B cell (primary cell): ENCODE data around the gene ZNF608. TPM values are rescaled to one million over a fixed set of nuclear protein-coding genes. Genes with fewer than 3 reads are reported as not detected.

ENCODE experiments used
- ATAC-seq: fragments of 200-7000 bp; cut with Tn5 transposase; one replicate; pipeline ENCODE4 v1.10.0; 2021; ENCODE audit warnings: low read depth, mild to moderate bottlenecking, moderate number of reproducible peaks, moderate library complexity
- CTCF ChIA-PET: fragments of 350-600 bp; sonication (Branson Sonifier 250); formaldehyde crosslinking; loops from one replicate; lab custom pipeline; 2021; ENCODE audit warnings: antibody characterized with exemption, inconsistent platforms; lab: Charles Lee
- POLR2A ChIA-PET: fragments of 350-600 bp; sonication (Branson Sonifier 250); formaldehyde crosslinking; loops from one replicate; lab custom pipeline; 2021; ENCODE audit warnings: antibody characterized with exemption; lab: Charles Lee
- DNase-seq: peaks from one replicate; pipeline ENCODE4 v3.0.0; 2013
- H2AFZ ChIP-seq: 2 replicates; pipeline ENCODE4 v1.6.1; 2012; ENCODE audit warnings: mild to moderate bottlenecking, low read depth, low read length; ENCODE audit not compliant: insufficient read depth, poor library complexity, severe bottlenecking
- H3K27ac ChIP-seq, 2 donors: 1 replicate in 1 of 2; 2 replicates in 1 of 2; pipeline ENCODE4 v1.5.1; 2012 to 2013; ENCODE audit warnings: low read length in 2 of 2, mild to moderate bottlenecking in 2 of 2, moderate library complexity in 1 of 2
- H3K27me3 ChIP-seq, 4 experiments: fragments of 200-600 bp in 1 of 4; sonication (generic) in 1 of 4; replicated peaks in 1 of 4; 1 replicate in 2 of 4; 2 replicates in 2 of 4; pipeline versions ENCODE4 v1.6.1 to v1.7.0; 2013 to 2016; ENCODE audit warnings: low read length in 3 of 4, mild to moderate bottlenecking in 2 of 4, mixed read lengths in 1 of 4, moderate library complexity in 1 of 4; ENCODE audit not compliant: insufficient read depth in 4 of 4, control insufficient read depth in 3 of 4; ENCODE audit errors: control extremely low read depth in 1 of 4
- H3K36me3 ChIP-seq, 2 experiments: replicated peaks in 1 of 2; 1 replicate in 1 of 2; 2 replicates in 1 of 2; pipeline versions ENCODE4 v1.6.1 to v1.7.1; 2013; ENCODE audit warnings: low read length in 1 of 2; ENCODE audit not compliant: insufficient read depth in 2 of 2, control insufficient read depth in 1 of 2; ENCODE audit errors: control extremely low read depth in 1 of 2, extremely low read depth in 1 of 2
- H3K4me1 ChIP-seq, 2 donors: fragments of 200-600 bp in 1 of 2; sonication (generic) in 1 of 2; 1 replicate in 1 of 2; 2 replicates in 1 of 2; pipeline versions ENCODE4 v1.5.1 to v1.6.1; 2013 to 2017; ENCODE audit warnings: low read length in 2 of 2; ENCODE audit not compliant: control insufficient read depth in 2 of 2, insufficient read depth in 2 of 2
- H3K4me2 ChIP-seq: replicated peaks from 2 replicates; pipeline ENCODE3; 2012; ENCODE audit warnings: mild to moderate bottlenecking, low read depth, low read length; ENCODE audit not compliant: poor library complexity, severe bottlenecking
- H3K4me3 ChIP-seq, 5 experiments: fragments of 200-600 bp in 1 of 5; sonication (generic) in 1 of 5; 1 replicate in 3 of 5; 2 replicates in 2 of 5; pipeline versions ENCODE4 v1.5.1 to v1.7.0; 2011 to 2016; ENCODE audit warnings: low read length in 4 of 5, mild to moderate bottlenecking in 4 of 5, low read depth in 2 of 5, control low read depth in 1 of 5, moderate library complexity in 1 of 5; ENCODE audit not compliant: insufficient read depth in 1 of 5; ENCODE audit errors: control extremely low read depth in 1 of 5, extremely low read depth in 1 of 5
- H3K79me2 ChIP-seq: fragments of 200-600 bp; sonication (generic); one replicate; pipeline ENCODE4 v1.6.0; 2016; ENCODE audit warnings: low read length; ENCODE audit not compliant: control insufficient read depth, insufficient read depth
- H3K9ac ChIP-seq: fragments of 200-600 bp; sonication (generic); 2 replicates; pipeline ENCODE4 v1.6.1; 2017; ENCODE audit warnings: mild to moderate bottlenecking, low read length, moderate library complexity
- H3K9me3 ChIP-seq, 3 donors: one replicate each; pipeline versions ENCODE4 v1.6.1 to v1.7.1; 2013; ENCODE audit warnings: low read length in 2 of 3; ENCODE audit not compliant: control insufficient read depth in 2 of 3, insufficient read depth in 1 of 3; ENCODE audit errors: control extremely low read depth in 1 of 3
- H4K20me1 ChIP-seq: 2 replicates; pipeline ENCODE4 v1.6.0; 2012; ENCODE audit warnings: mild to moderate bottlenecking, low read length; ENCODE audit not compliant: insufficient read depth, control insufficient read depth, poor library complexity, severe bottlenecking
- H3K27ac Mint-ChIP-seq: one replicate; pipeline ENCODE4 v1.8.0; 2021; ENCODE audit warnings: mixed read lengths
- H3K27me3 Mint-ChIP-seq: one replicate; pipeline ENCODE4 v1.8.0; 2021; ENCODE audit warnings: mixed read lengths
- H3K4me1 Mint-ChIP-seq: one replicate; pipeline ENCODE4 v1.8.0; 2021; ENCODE audit warnings: mixed read lengths
- H3K4me3 Mint-ChIP-seq: one replicate; pipeline ENCODE4 v1.8.0; 2021; ENCODE audit warnings: mixed read lengths
- H3K9me3 Mint-ChIP-seq: one replicate; pipeline ENCODE4 v1.8.0; 2022; ENCODE audit warnings: mixed read lengths; ENCODE audit not compliant: insufficient read depth
- CTCF ChIP-seq: fragments of 200-600 bp; IDR thresholded peaks from one replicate; pipeline ENCODE4 v1.8.0; 2022; ENCODE audit warnings: antibody characterized with exemption, mild to moderate bottlenecking
- EZH2 ChIP-seq: IDR thresholded peaks from 2 replicates; pipeline ENCODE4 v1.6.1; 2012; ENCODE audit warnings: borderline replicate concordance, low read depth, mild to moderate bottlenecking, moderate library complexity, low read length; ENCODE audit not compliant: insufficient read depth, poor library complexity, severe bottlenecking
- WGBS: methylation state at CpG from one replicate; pipeline ENCODE4 v1.1.5; 2013; ENCODE audit warnings: missing lambda C conversion rate; ENCODE audit not compliant: insufficient coverage; 5-methylcytosine and 5-hydroxymethylcytosine counted together
- intact Hi-C: fragments of 100-400 bp; cut with micrococcal nuclease; formaldehyde crosslinking; loops from one replicate; pipeline ENCODE4 v1.10.0; 2022
- polyA plus RNA-seq: library from polyadenylated mRNA; depleted of rRNA; stranded (reverse); fragments of >200 nt; gene quantifications from 2 replicates; pipeline ENCODE4 v1.2.3, GENCODE V29; 2012
- total RNA-seq, 2 donors: library from RNA; stranded (reverse); fragments of 120-200 nt in 1 of 2; gene quantifications; 1 replicate in 1 of 2; 2 replicates in 1 of 2; pipeline versions ENCODE4 v1.2.3 to v1.2.4, GENCODE V29; 2013 to 2022

Gene ZNF608
- total and polyA plus RNA-seq, 2 donors (not counting 1 experiment from before 2014, with no cell fraction given), result 8.5 to 17.4 TPM

GRCh38 chr5:124790301-124790894 lies 44.0 kb upstream of the ZNF608 start:
- POLR2A ChIA-PET, result no interaction called here
- CTCF ChIA-PET, result no interaction called here
- WGBS, result 79% methylated on average over 2 of the region's 3 CpGs

More at GRCh38 chr5:124790301-124790894, 44.0 kb upstream of the ZNF608 start:
- Mint-ChIP-seq H3K4me1 (peaks cover 1% of the 10 kb centered on the region), H3K9me3 (no peaks in the 10 kb centered on the region), H3K27me3 (no peaks in the 10 kb centered on the region), H3K27ac (no peak overlapping the region), H3K4me3 (no peak overlapping the region)
- TF ChIP-seq CTCF, result no peak
- TF ChIP-seq EZH2, result no peak
- no peak for DNase-seq
- Histone ChIP-seq H3K27ac (no peak overlapping the region), H2AFZ (no peak overlapping the region), H3K9me3 (peaks cover 0 to 4% (median 0%) of the 10 kb centered on the region in 3 donors), H3K4me1 (no peaks in the 10 kb centered on the region), H3K4me2 (no peak overlapping the region), H3K36me3 (no peaks in the 10 kb centered on the region), H3K79me2 (no peaks in the 10 kb centered on the region), H3K4me3 (no peak overlapping the region), H3K27me3 (no peaks in the 10 kb centered on the region), H3K9ac (no peak overlapping the region), H4K20me1 (no peaks in the 10 kb centered on the region)
- intact Hi-C loops, result no loop called here
- no peak for ATAC-seq
